CD14-positive monocyte (primary cell): Measurements from ENCODE around the gene HYLS1. TPM values are rescaled to one million over a fixed set of nuclear protein-coding genes. Genes with fewer than 3 reads are reported as not detected.
A peak's percentile ranks its signal among the peaks of the same experiment; 100 is the strongest.

Experiments used
- DNase-seq, 3 donors: peaks; one replicate each; pipeline ENCODE4 v3.0.0-alpha.2; 2011 to 2022
- H2AFZ ChIP-seq: 2 replicates; pipeline ENCODE4 v1.6.0; 2012; ENCODE audit warnings: mild to moderate bottlenecking, low read depth, low read length, inconsistent platforms; ENCODE audit not compliant: insufficient read depth, poor library complexity, severe bottlenecking
- H3K27ac ChIP-seq, 2 donors: 1 replicate in 1 of 2; 2 replicates in 1 of 2; pipeline ENCODE4 v1.5.1; 2012 to 2013; ENCODE audit warnings: low read length in 2 of 2, control low read depth in 1 of 2, inconsistent platforms in 1 of 2, low read depth in 1 of 2, mild to moderate bottlenecking in 1 of 2
- H3K27me3 ChIP-seq, 2 donors: one replicate each; pipeline versions ENCODE4 v1.6.0 to v1.6.1; 2011 to 2013; ENCODE audit warnings: low read length in 2 of 2; ENCODE audit not compliant: control insufficient read depth in 2 of 2, insufficient read depth in 2 of 2
- H3K36me3 ChIP-seq, 2 donors: replicated peaks in 1 of 2; 1 replicate in 1 of 2; 2 replicates in 1 of 2; pipeline versions ENCODE4 v1.5.1 to v1.6.1; 2012 to 2013; ENCODE audit warnings: low read length in 2 of 2, control low read depth in 1 of 2, inconsistent platforms in 1 of 2, mild to moderate bottlenecking in 1 of 2; ENCODE audit not compliant: insufficient read depth in 2 of 2, control insufficient read depth in 1 of 2
- H3K4me1 ChIP-seq, 2 donors: 1 replicate in 1 of 2; 2 replicates in 1 of 2; pipeline versions ENCODE4 v1.5.1 to v1.6.1; 2012 to 2013; ENCODE audit warnings: low read length in 2 of 2, control low read depth in 1 of 2, inconsistent platforms in 1 of 2, mild to moderate bottlenecking in 1 of 2, moderate library complexity in 1 of 2; ENCODE audit not compliant: insufficient read depth in 2 of 2, control insufficient read depth in 1 of 2
- H3K4me2 ChIP-seq: replicated peaks from 2 replicates; pipeline ENCODE3; 2012; ENCODE audit warnings: low read length, moderate library complexity, mild to moderate bottlenecking; ENCODE audit not compliant: poor library complexity, severe bottlenecking; ENCODE audit errors: extremely low read depth
- H3K4me3 ChIP-seq, 3 experiments: fragments of 200-600 bp in 1 of 3; sonication (generic) in 1 of 3; replicated peaks in 1 of 3; 1 replicate in 2 of 3; 2 replicates in 1 of 3; pipeline ENCODE4 v1.5.1; 2011 to 2013; ENCODE audit warnings: low read length in 3 of 3, mild to moderate bottlenecking in 3 of 3, control low read depth in 2 of 3, low read depth in 2 of 3, inconsistent platforms in 1 of 3, moderate library complexity in 1 of 3
- H3K79me2 ChIP-seq: 2 replicates; pipeline ENCODE4 v1.6.0; 2012; ENCODE audit warnings: mild to moderate bottlenecking, control low read depth, inconsistent platforms, low read length, moderate library complexity; ENCODE audit not compliant: insufficient read depth
- H3K9ac ChIP-seq: 2 replicates; pipeline ENCODE4 v1.6.0; 2017; ENCODE audit warnings: low read length, mild to moderate bottlenecking; ENCODE audit not compliant: insufficient read depth, poor library complexity, severe bottlenecking
- H3K9me3 ChIP-seq, 2 donors: replicated peaks in 1 of 2; 1 replicate in 1 of 2; 2 replicates in 1 of 2; pipeline versions ENCODE4 v1.5.1 to v1.6.1; 2012 to 2013; ENCODE audit warnings: low read length in 2 of 2, control low read depth in 1 of 2; ENCODE audit not compliant: control insufficient read depth in 1 of 2, insufficient read depth in 1 of 2
- H4K20me1 ChIP-seq: 2 replicates; pipeline ENCODE4 v1.6.0; 2012; ENCODE audit warnings: mild to moderate bottlenecking, low read length, control low read depth, moderate library complexity; ENCODE audit not compliant: insufficient read depth
- H3K27ac Mint-ChIP-seq, 7 donors: one replicate each; pipeline ENCODE4 v1.8.0; 2020; ENCODE audit warnings: mild to moderate bottlenecking in 7 of 7, mixed read lengths in 7 of 7, moderate library complexity in 6 of 7, inconsistent platforms in 2 of 7
- H3K27me3 Mint-ChIP-seq, 3 donors: one replicate each; pipeline ENCODE4 v1.8.0; 2021 to 2022; ENCODE audit warnings: low read depth in 3 of 3, mild to moderate bottlenecking in 3 of 3, mixed read lengths in 3 of 3, moderate library complexity in 3 of 3, inconsistent platforms in 1 of 3
- H3K36me3 Mint-ChIP-seq, 2 donors: one replicate each; pipeline ENCODE4 v1.8.0; 2020; ENCODE audit warnings: mixed read lengths in 2 of 2, inconsistent platforms in 1 of 2, mild to moderate bottlenecking in 1 of 2
- H3K4me1 Mint-ChIP-seq: one replicate; pipeline ENCODE4 v1.8.0; 2020; ENCODE audit warnings: mild to moderate bottlenecking, mixed read lengths
- H3K4me3 Mint-ChIP-seq, 2 donors: one replicate each; pipeline ENCODE4 v1.8.0; 2020; ENCODE audit warnings: mild to moderate bottlenecking in 2 of 2, mixed read lengths in 2 of 2, moderate library complexity in 1 of 2
- H3K9me3 Mint-ChIP-seq, 7 donors: one replicate each; pipeline ENCODE4 v1.8.0; 2020 to 2022; ENCODE audit warnings: mixed read lengths in 7 of 7, mild to moderate bottlenecking in 6 of 7, moderate library complexity in 6 of 7, inconsistent platforms in 2 of 7
- CTCF ChIP-seq: fragments of 200-600 bp; IDR thresholded peaks from one replicate; pipeline ENCODE4 v1.8.0; 2022; ENCODE audit warnings: antibody characterized with exemption, mild to moderate bottlenecking
- WGBS: methylation state at CpG from one replicate; pipeline ENCODE4 v1.1.5; 2013; ENCODE audit warnings: missing lambda C conversion rate; ENCODE audit not compliant: insufficient coverage; 5-methylcytosine and 5-hydroxymethylcytosine counted together
- intact Hi-C, 2 donors: fragments of 100-400 bp; cut with micrococcal nuclease; formaldehyde crosslinking; loops; one replicate each; pipeline versions ENCODE4 v1.15.0 to v1.15.1; 2023
- polyA plus RNA-seq, 3 donors: library from polyadenylated mRNA; depleted of rRNA in 1 of 3; unstranded in 2 of 3; stranded (reverse) in 1 of 3; fragments of 300-500 nt in 2 of 3; fragments of >200 nt in 1 of 3; fragmentation: Illumina TruSeq in 2 of 3; gene quantifications; 1 replicate in 2 of 3; 2 replicates in 1 of 3; pipeline ENCODE4 v1.2.3, GENCODE V29; 2012 to 2021

The HYLS1 gene
- polyA plus RNA-seq, 3 donors: 0.61 to 2.6 (median 2.0) TPM

- 68% methylated on average over 7 of the region's 9 CpGs for WGBS
- H3K27ac ChIP-seq: no peak overlapping the region
- no peak for TF ChIP-seq CTCF
- H3K27me3 ChIP-seq: no peaks in the 10 kb centered on the region
- no peak overlapping the region for H3K9ac ChIP-seq
- Mint-ChIP-seq H3K4me3 (no peak overlapping the region), H3K27me3 (peaks cover 0 to 3% (median 1%) of the 10 kb centered on the region in 3 donors), H3K9me3 (no peaks in the 10 kb centered on the region), H3K4me1 (peaks cover 12% of the 10 kb centered on the region), H3K27ac (peak overlapping the region in 1 of 7 donors; percentile 66), H3K36me3 (no peaks in the 10 kb centered on the region)
- H3K4me2 ChIP-seq: no peak overlapping the region
- DNase-seq: peak in 1 of 3 donors; percentile 2
- H3K79me2 ChIP-seq: no peaks in the 10 kb centered on the region
- intact Hi-C loops: no loop called here
- no peaks in the 10 kb centered on the region for H4K20me1 ChIP-seq
- H3K4me3 ChIP-seq: no peak overlapping the region
- H3K9me3 ChIP-seq: no peaks in the 10 kb centered on the region
- no peaks in the 10 kb centered on the region for H3K36me3 ChIP-seq
- peaks cover 9 to 10% of the 10 kb centered on the region in 2 donors for H3K4me1 ChIP-seq
- no peak overlapping the region for H2AFZ ChIP-seq
Observed at GRCh38 chr11:125929445-125930075, 42.1 kb downstream of the HYLS1 start.

GRCh38 chr11:125930076-125930450 is 42.6 kb downstream of the HYLS1 start:
- H3K9me3 ChIP-seq: no peaks in the 10 kb centered on the region
- H3K79me2 ChIP-seq: no peaks in the 10 kb centered on the region
- H3K36me3 Mint-ChIP-seq: no peaks in the 10 kb centered on the region
- H3K4me3 ChIP-seq: no peak overlapping the region
- no peak overlapping the region for H3K4me3 Mint-ChIP-seq
- WGBS: no CpG with 5 or more reads among the region's 11 CpGs
- no peaks in the 10 kb centered on the region for H3K36me3 ChIP-seq
- no peak overlapping the region for H3K9ac ChIP-seq
- no peak for TF ChIP-seq CTCF
- no peak overlapping the region for H2AFZ ChIP-seq
- no peak overlapping the region for H3K4me2 ChIP-seq
- intact Hi-C loops: no loop called here
- H3K27me3 Mint-ChIP-seq: peaks cover 0 to 3% (median 1%) of the 10 kb centered on the region in 3 donors
- H3K27ac Mint-ChIP-seq: no peak overlapping the region
- no peaks in the 10 kb centered on the region for H3K27me3 ChIP-seq
- no peaks in the 10 kb centered on the region for H4K20me1 ChIP-seq
- no peak for DNase-seq
- no peak overlapping the region for H3K27ac ChIP-seq
- H3K4me1 ChIP-seq: peaks cover 9 to 10% of the 10 kb centered on the region in 2 donors
- H3K9me3 Mint-ChIP-seq: no peaks in the 10 kb centered on the region
- H3K4me1 Mint-ChIP-seq: peaks cover 12% of the 10 kb centered on the region
